SK-N-SH treated with all-trans-retinoic acid at 6 μM for 48 hours (cell line): Measurements from ENCODE around the gene ALOX15.

Source experiments
- ATAC-seq: fragments of 200-7000 bp; cut with Tn5 transposase; 3 replicates; pipeline ENCODE4 v1.9.1; 2020; ENCODE audit warnings: mild to moderate bottlenecking, moderate library complexity
- ARNTL ChIP-seq: fragments of 450-650 bp; formaldehyde crosslinking; IDR thresholded peaks from 2 replicates; pipeline ENCODE4 v1.5.0; 2020; ENCODE audit warnings: low read depth, mild to moderate bottlenecking, moderate library complexity, borderline replicate concordance
- BACH2 ChIP-seq: fragments of 250-450 bp; sonication (Bioruptor Pico); IDR thresholded peaks from 2 replicates; pipeline ENCODE4 v1.9.0; 2021; ENCODE audit warnings: mild to moderate bottlenecking, borderline replicate concordance
- CSDC2 ChIP-seq: fragments of 250-450 bp; sonication (Bioruptor Pico); IDR thresholded peaks from 2 replicates; pipeline ENCODE4 v1.5.0; 2020; ENCODE audit warnings: mild to moderate bottlenecking, moderate library complexity
- ESRRG ChIP-seq: fragments of 250-450 bp; sonication (Bioruptor Pico); IDR thresholded peaks from 2 replicates; pipeline ENCODE4 v1.6.1; 2021; ENCODE audit warnings: mild to moderate bottlenecking
- GLIS3 ChIP-seq: fragments of 250-450 bp; sonication (Bioruptor Pico); IDR thresholded peaks from 2 replicates; pipeline ENCODE4 v1.5.0; 2020; ENCODE audit warnings: mild to moderate bottlenecking, moderate library complexity
- ISL1 ChIP-seq: fragments of 250-450 bp; sonication (Bioruptor Pico); IDR thresholded peaks from 2 replicates; pipeline ENCODE4 v2.1.2; 2022; ENCODE audit warnings: mild to moderate bottlenecking, moderate library complexity
- OSR1 ChIP-seq: fragments of 250-450 bp; sonication (Bioruptor Pico); IDR thresholded peaks from 2 replicates; pipeline ENCODE4 v1.8.0; 2022; ENCODE audit warnings: moderate library complexity, mild to moderate bottlenecking, inconsistent platforms
- PPARA ChIP-seq: fragments of 250-450 bp; sonication (Bioruptor Pico); IDR thresholded peaks from 2 replicates; pipeline ENCODE4 v1.5.0; 2020; ENCODE audit warnings: mild to moderate bottlenecking, borderline replicate concordance
- RARB ChIP-seq: fragments of 250-450 bp; sonication (Bioruptor Pico); IDR thresholded peaks from 2 replicates; pipeline ENCODE4 v1.8.0; 2021; ENCODE audit warnings: mild to moderate bottlenecking, moderate library complexity
- SNAI2 ChIP-seq: fragments of 250-450 bp; sonication (Bioruptor Pico); IDR thresholded peaks from 2 replicates; pipeline ENCODE4 v1.5.0; 2020; ENCODE audit warnings: mild to moderate bottlenecking, moderate library complexity
- TCF4 ChIP-seq: fragments of 250-450 bp; sonication (Bioruptor Pico); IDR thresholded peaks from 2 replicates; pipeline ENCODE4 v1.8.0; 2021; ENCODE audit warnings: mild to moderate bottlenecking, moderate library complexity, borderline replicate concordance
- TOX ChIP-seq: fragments of 250-450 bp; sonication (Bioruptor Pico); IDR thresholded peaks from 2 replicates; pipeline ENCODE4 v1.8.0; 2021; ENCODE audit warnings: mild to moderate bottlenecking, moderate library complexity, borderline replicate concordance
- ZC3H10 ChIP-seq: fragments of 250-450 bp; sonication (Bioruptor Pico); IDR thresholded peaks from 2 replicates; pipeline ENCODE4 v1.5.1; 2021; ENCODE audit warnings: mild to moderate bottlenecking, moderate library complexity
- ZFP3 ChIP-seq: fragments of 250-450 bp; sonication (Bioruptor Pico); IDR thresholded peaks from 2 replicates; pipeline ENCODE4 v1.5.0; 2020; ENCODE audit warnings: mild to moderate bottlenecking, moderate library complexity
- ZFP30 ChIP-seq: fragments of 450-650 bp; formaldehyde crosslinking; IDR thresholded peaks from 2 replicates; pipeline ENCODE4 v1.5.0; 2022; ENCODE audit warnings: mild to moderate bottlenecking, moderate library complexity
- ZNF565 ChIP-seq: fragments of 450-650 bp; formaldehyde crosslinking; conservative IDR thresholded peaks from 2 replicates; pipeline ENCODE4 v1.5.0; 2020; ENCODE audit warnings: low read depth, mild to moderate bottlenecking, moderate library complexity
- ZNF8 ChIP-seq: fragments of 450-650 bp; formaldehyde crosslinking; IDR thresholded peaks from 2 replicates; pipeline ENCODE4 v1.5.0; 2020; ENCODE audit warnings: mild to moderate bottlenecking, moderate library complexity
- TF ChIP-seq, protein P1 (sequence below): fragments of 250-450 bp; sonication (Bioruptor Pico); IDR thresholded peaks from 2 replicates; pipeline ENCODE4 v1.5.1; 2021; ENCODE audit warnings: mild to moderate bottlenecking, moderate library complexity
- TF ChIP-seq, protein P2 (sequence below): fragments of 250-450 bp; sonication (Bioruptor Pico); IDR thresholded peaks from 2 replicates; pipeline ENCODE4 v1.8.0; 2021; ENCODE audit warnings: low read depth, mild to moderate bottlenecking, moderate library complexity, borderline replicate concordance
- TF ChIP-seq, protein P3 (sequence below): fragments of 250-450 bp; sonication (Bioruptor Pico); IDR thresholded peaks from 2 replicates; pipeline ENCODE4 v1.5.0; 2020; ENCODE audit warnings: mild to moderate bottlenecking, moderate library complexity

ALOX15 gene

DNA sequence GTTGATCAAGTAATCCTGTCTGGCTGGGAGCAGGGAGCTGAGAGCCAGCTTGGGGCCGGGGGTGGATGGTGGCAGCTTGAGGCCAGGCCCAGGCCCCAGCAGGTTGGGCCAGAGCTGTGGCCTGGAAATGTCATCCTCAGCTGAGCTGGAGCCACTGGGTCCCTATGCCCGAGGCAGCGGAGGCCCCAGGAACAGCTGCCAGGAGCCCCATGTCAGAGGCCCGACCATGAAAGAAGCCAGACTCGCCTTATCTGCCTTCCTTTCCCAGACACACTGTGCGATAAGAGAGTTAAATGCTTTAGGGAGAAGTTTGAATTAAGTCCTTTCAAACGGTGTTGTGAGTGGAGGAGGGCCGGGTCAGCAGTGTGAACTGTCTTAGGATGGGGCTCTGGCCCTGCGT is 53.7 kb downstream of the ALOX15 start (continued):
- TF ChIP-seq ZNF8 (CRISPR knock-in tag) (0 out of 2 replicates have a peak, but pooled peaks have one; percentile 6), ZFP3 (CRISPR knock-in tag) (0 out of 2 replicates have a peak, but pooled peaks have one; percentile 23), ZFP30 (CRISPR knock-in tag) (0 out of 2 replicates have a peak, but pooled peaks have one; percentile 7), TCF4 (CRISPR knock-in tag) (peak; percentile 98), ESRRG (CRISPR knock-in tag) (peak; percentile 12; the same call in 1 of the 2 replicates), GLIS3 (0 out of 2 replicates have a peak, but pooled peaks have one; percentile 60), ZC3H10 (CRISPR knock-in tag) (no peak), OSR1 (CRISPR knock-in tag) (no peak)
- TF ChIP-seq, protein P1, sequence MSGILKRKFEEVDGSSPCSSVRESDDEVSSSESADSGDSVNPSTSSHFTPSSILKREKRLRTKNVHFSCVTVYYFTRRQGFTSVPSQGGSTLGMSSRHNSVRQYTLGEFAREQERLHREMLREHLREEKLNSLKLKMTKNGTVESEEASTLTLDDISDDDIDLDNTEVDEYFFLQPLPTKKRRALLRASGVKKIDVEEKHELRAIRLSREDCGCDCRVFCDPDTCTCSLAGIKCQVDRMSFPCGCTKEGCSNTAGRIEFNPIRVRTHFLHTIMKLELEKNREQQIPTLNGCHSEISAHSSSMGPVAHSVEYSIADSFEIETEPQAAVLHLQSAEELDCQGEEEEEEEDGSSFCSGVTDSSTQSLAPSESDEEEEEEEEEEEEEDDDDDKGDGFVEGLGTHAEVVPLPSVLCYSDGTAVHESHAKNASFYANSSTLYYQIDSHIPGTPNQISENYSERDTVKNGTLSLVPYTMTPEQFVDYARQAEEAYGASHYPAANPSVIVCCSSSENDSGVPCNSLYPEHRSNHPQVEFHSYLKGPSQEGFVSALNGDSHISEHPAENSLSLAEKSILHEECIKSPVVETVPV (CRISPR knock-in tag) = no peak
- TF ChIP-seq, all 23 proteins: peak for 9

DNA sequence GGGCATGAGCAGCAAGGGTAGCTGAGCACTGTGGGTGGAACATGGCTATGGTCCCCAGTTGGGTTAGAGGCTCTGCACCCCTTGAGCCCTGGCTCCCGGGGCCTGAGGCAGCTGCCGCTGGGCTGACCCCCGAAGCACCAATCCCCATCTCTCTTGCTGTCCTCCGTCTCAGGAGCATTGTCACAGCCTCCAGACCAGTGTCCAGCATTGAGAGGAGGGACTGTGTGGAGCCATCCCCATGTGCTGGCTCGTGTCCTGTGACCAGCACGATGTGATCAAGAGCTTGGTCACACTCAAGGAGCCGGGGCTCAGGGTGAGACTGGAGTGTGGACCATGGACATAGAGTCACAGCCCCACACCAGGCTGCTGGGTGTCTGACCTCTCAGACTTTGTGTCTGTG is 54.3 kb downstream of the ALOX15 start:
- TF ChIP-seq, protein P2, sequence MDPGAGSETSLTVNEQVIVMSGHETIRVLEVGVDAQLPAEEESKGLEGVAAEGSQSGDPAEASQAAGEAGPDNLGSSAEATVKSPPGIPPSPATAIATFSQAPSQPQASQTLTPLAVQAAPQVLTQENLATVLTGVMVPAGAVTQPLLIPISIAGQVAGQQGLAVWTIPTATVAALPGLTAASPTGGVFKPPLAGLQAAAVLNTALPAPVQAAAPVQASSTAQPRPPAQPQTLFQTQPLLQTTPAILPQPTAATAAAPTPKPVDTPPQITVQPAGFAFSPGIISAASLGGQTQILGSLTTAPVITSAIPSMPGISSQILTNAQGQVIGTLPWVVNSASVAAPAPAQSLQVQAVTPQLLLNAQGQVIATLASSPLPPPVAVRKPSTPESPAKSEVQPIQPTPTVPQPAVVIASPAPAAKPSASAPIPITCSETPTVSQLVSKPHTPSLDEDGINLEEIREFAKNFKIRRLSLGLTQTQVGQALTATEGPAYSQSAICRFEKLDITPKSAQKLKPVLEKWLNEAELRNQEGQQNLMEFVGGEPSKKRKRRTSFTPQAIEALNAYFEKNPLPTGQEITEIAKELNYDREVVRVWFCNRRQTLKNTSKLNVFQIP = no peak
- TF ChIP-seq RARB (CRISPR knock-in tag) (no peak), ESRRG (CRISPR knock-in tag) (no peak)
- no peak for ATAC-seq

DNA sequence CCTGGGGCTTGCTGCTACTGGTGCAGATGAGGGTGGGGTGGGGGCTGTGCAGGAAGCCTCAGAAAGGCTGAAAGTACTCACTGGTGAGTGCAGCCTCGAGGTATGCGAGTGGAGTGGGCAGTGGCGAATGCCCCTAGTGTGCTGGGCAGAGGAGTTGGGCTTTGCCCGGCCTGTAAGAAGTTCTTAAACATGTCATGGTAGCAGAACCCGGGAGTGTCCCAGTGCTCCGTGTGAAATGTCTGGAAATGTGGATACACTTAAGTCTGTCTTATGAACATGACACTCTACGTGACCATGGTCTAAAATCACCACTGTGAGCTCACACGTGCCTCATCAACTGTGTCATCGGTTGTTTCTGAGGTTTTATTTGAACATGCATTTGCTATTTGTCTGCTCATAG is 55.4 kb downstream of the ALOX15 start:
- no peak for ATAC-seq
- TF ChIP-seq ZC3H10 (CRISPR knock-in tag) = no peak
- TF ChIP-seq PPARA = no peak
- no peak for TF ChIP-seq ZFP30 (CRISPR knock-in tag)
- TF ChIP-seq, protein P3, sequence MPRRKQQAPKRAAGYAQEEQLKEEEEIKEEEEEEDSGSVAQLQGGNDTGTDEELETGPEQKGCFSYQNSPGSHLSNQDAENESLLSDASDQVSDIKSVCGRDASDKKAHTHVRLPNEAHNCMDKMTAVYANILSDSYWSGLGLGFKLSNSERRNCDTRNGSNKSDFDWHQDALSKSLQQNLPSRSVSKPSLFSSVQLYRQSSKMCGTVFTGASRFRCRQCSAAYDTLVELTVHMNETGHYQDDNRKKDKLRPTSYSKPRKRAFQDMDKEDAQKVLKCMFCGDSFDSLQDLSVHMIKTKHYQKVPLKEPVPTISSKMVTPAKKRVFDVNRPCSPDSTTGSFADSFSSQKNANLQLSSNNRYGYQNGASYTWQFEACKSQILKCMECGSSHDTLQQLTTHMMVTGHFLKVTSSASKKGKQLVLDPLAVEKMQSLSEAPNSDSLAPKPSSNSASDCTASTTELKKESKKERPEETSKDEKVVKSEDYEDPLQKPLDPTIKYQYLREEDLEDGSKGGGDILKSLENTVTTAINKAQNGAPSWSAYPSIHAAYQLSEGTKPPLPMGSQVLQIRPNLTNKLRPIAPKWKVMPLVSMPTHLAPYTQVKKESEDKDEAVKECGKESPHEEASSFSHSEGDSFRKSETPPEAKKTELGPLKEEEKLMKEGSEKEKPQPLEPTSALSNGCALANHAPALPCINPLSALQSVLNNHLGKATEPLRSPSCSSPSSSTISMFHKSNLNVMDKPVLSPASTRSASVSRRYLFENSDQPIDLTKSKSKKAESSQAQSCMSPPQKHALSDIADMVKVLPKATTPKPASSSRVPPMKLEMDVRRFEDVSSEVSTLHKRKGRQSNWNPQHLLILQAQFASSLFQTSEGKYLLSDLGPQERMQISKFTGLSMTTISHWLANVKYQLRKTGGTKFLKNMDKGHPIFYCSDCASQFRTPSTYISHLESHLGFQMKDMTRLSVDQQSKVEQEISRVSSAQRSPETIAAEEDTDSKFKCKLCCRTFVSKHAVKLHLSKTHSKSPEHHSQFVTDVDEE (CRISPR knock-in tag) = no peak
- no peak for TF ChIP-seq ZFP3 (CRISPR knock-in tag)
- no peak for TF ChIP-seq TOX (CRISPR knock-in tag)
- TF ChIP-seq ISL1 (CRISPR knock-in tag) = no peak
- TF ChIP-seq, protein P2 = no peak
- TF ChIP-seq ARNTL = no peak
- TF ChIP-seq BACH2 (CRISPR knock-in tag) = no peak
- no peak for TF ChIP-seq ZNF565
- no peak for TF ChIP-seq ESRRG (CRISPR knock-in tag)

DNA sequence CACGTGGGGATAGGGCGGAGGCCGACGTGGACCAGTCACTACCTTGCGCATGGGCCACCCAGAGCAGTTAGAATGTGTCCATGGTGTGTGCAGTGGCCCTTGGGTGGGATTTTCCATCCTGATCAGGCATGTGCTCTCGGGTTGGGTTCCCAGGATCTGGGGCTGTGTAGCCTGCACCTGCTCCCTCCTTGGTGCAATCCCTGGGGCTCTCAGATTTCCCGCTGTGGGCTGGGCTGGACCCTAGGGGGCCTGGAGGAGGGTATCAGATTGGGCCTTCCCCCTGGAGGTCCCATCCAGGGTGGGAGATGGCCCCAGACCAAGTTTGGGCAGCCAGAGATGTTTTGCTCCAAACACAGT is 55.9 kb downstream of the ALOX15 start:
- TF ChIP-seq, protein P1 (CRISPR knock-in tag) = no peak
- TF ChIP-seq TOX (CRISPR knock-in tag) (no peak), ARNTL (no peak), ESRRG (CRISPR knock-in tag) (no peak), SNAI2 (CRISPR knock-in tag) (no peak), ZNF8 (CRISPR knock-in tag) (no peak), GLIS3 (no peak), ZC3H10 (CRISPR knock-in tag) (no peak), CSDC2 (CRISPR knock-in tag) (no peak)
- TF ChIP-seq, protein P3 (CRISPR knock-in tag) = no peak
- TF ChIP-seq, all 23 proteins: peak for 0
- no peak for ATAC-seq
